Muscle of back (tissue), 11 donors: ENCODE results near the gene TRPM2. TPM values are rescaled to one million over a fixed set of nuclear protein-coding genes. Genes with fewer than 3 reads are reported as not detected.

ENCODE experiments used
- DNase-seq, 3 donors: peaks; one replicate each; pipeline versions ENCODE4 v3.0.0 to v3.0.0-alpha.2; 2013
- polyA plus RNA-seq, 10 donors: library from polyadenylated mRNA; unstranded; fragments of 120-200 nt; gene quantifications; one replicate each; pipeline ENCODE4 v1.2.1, GENCODE V29; 2013; ENCODE audit not compliant: insufficient read length in 10 of 10

The TRPM2 gene
- polyA plus RNA-seq, 10 donors, result 0.74 to 2.4 (median 1.7) TPM

- DNase-seq, result no peak
These were observed 74.1 kb downstream of the TRPM2 start for GRCh38 chr21:44427241-44428120.

GRCh38 chr21:44428281-44428960 lies 75.0 kb downstream of the TRPM2 start:
- no peak for DNase-seq

- no peak for DNase-seq
These were observed 76.5 kb downstream of the TRPM2 start for GRCh38 chr21:44429894-44430293.

- no peak for DNase-seq
These were observed 77.9 kb downstream of the TRPM2 start for GRCh38 chr21:44431300-44431699.

- DNase-seq, result no peak
These were observed 79.7 kb downstream of the TRPM2 start for GRCh38 chr21:44432841-44433790.

GRCh38 chr21:44433791-44434567 lies 80.6 kb downstream of the TRPM2 start:
- DNase-seq, result no peak

- DNase-seq, result no peak
These were observed 81.1 kb downstream of the TRPM2 start for GRCh38 chr21:44434568-44434925.

- DNase-seq, result no peak
These were observed 81.7 kb downstream of the TRPM2 start for GRCh38 chr21:44434936-44435635.

GRCh38 chr21:44436111-44436611 lies 82.7 kb downstream of the TRPM2 start:
- DNase-seq, result no peak

GRCh38 chr21:44436958-44437357 lies 83.5 kb downstream of the TRPM2 start:
- no peak for DNase-seq

GRCh38 chr21:44437371-44437695 lies 83.9 kb downstream of the TRPM2 start:
- DNase-seq, result no peak

- DNase-seq, result no peak
These were observed 84.4 kb downstream of the TRPM2 start for GRCh38 chr21:44437696-44438431.

GRCh38 chr21:44438531-44439210 lies 85.2 kb downstream of the TRPM2 start:
- DNase-seq, result no peak

- no peak for DNase-seq
These were observed 85.8 kb downstream of the TRPM2 start for GRCh38 chr21:44439211-44439600.

- no peak for DNase-seq
These were observed 87.0 kb downstream of the TRPM2 start for GRCh38 chr21:44440241-44441040.

- no peak for DNase-seq
These were observed 87.6 kb downstream of the TRPM2 start for GRCh38 chr21:44441041-44441400.

- no peak for DNase-seq
These were observed 88.3 kb downstream of the TRPM2 start for GRCh38 chr21:44441581-44442265.
